HL-60/S4 treated with phorbol 12-myristate 13-acetate at 8.2 ng/mL for 4 days and 3 days (cell line): ENCODE data around the gene HDLBP.
"Not testable (repeated sequence)": the region's sequence is repeated elsewhere in the genome, so short reads cannot be mapped to it uniquely, and the experiment has no call there.

Source experiments
- in situ Hi-C: fragments of 300-500 bp; cut with MboI; formaldehyde crosslinking; loops from 2 replicates; pipeline ENCODE4 v1.15.0; 2022; ENCODE audit warnings: low sequenced_read_pairs

The HDLBP gene

GRCh38 chr2:241339839-241340630, 24.6 kb upstream of the HDLBP start:
- in situ Hi-C loops: no loop called here

GRCh38 chr2:241334813-241335212, 19.3 kb upstream of the HDLBP start:
- in situ Hi-C loops: no loop called here

GRCh38 chr2:241330616-241330981, 15.1 kb upstream of the HDLBP start:
- in situ Hi-C loops: no loop called here

- in situ Hi-C loops: no loop called here
Measured at GRCh38 chr2:241329669-241330615, 14.5 kb upstream of the HDLBP start.

- in situ Hi-C loops: no loop called here
Measured at GRCh38 chr2:241325257-241325656, 9.8 kb upstream of the HDLBP start.

GRCh38 chr2:241324775-241325174, 9.3 kb upstream of the HDLBP start:
- in situ Hi-C loops: no loop called here

GRCh38 chr2:241323778-241324177, 8.3 kb upstream of the HDLBP start:
- in situ Hi-C loops: no loop called here

GRCh38 chr2:241321886-241322285, 6.4 kb upstream of the HDLBP start:
- in situ Hi-C loops: no loop called here

- in situ Hi-C loops: no loop called here
Measured at GRCh38 chr2:241321033-241321432, 5.6 kb upstream of the HDLBP start.

- in situ Hi-C loops: no loop called here
Measured at GRCh38 chr2:241320394-241320793, 4.9 kb upstream of the HDLBP start.

GRCh38 chr2:241318830-241319229, 3.4 kb upstream of the HDLBP start:
- in situ Hi-C loops: not testable (repeated sequence)

GRCh38 chr2:241317391-241317790, 1.9 kb upstream of the HDLBP start:
- in situ Hi-C loops: no loop called here

GRCh38 chr2:241316825-241317224, 1.4 kb upstream of the HDLBP start:
- in situ Hi-C loops: no loop called here

- in situ Hi-C loops: no loop called here
Measured at GRCh38 chr2:241315879-241316631, 583 bp upstream of the HDLBP start, which contains the start of gene SEPTIN2. Gene SEPTIN2 (plus strand): TSS chr2:241315925. CDS start chr2:241324233, 8,308 bp downstream.

GRCh38 chr2:241314226-241315092, 1.0 kb downstream of the HDLBP start:
- in situ Hi-C loops: no loop called here

- in situ Hi-C loops: no loop called here
Measured at GRCh38 chr2:241313543-241314095, 1.9 kb downstream of the HDLBP start.

GRCh38 chr2:241312082-241312481, 3.4 kb downstream of the HDLBP start:
- in situ Hi-C loops: no loop called here

GRCh38 chr2:241310917-241311566, 4.4 kb downstream of the HDLBP start:
- in situ Hi-C loops: no loop called here

- in situ Hi-C loops: no loop called here
Measured at GRCh38 chr2:241309684-241310117, 5.8 kb downstream of the HDLBP start.
